Mucosa of rectum (tissue), 2 donors: ENCODE results near the gene SLC23A1.

Experiments used
- H3K27ac ChIP-seq, 2 donors: one replicate each; pipeline ENCODE4 v1.7.0; 2013; ENCODE audit warnings: inconsistent platforms in 2 of 2, low read depth in 2 of 2, low read length in 2 of 2
- H3K27me3 ChIP-seq, 2 donors: one replicate each; pipeline ENCODE4 v1.7.0; 2013; ENCODE audit warnings: low read length in 2 of 2; ENCODE audit not compliant: control insufficient read depth in 2 of 2, insufficient read depth in 2 of 2
- H3K36me3 ChIP-seq, 2 donors: one replicate each; pipeline ENCODE4 v1.7.0; 2013; ENCODE audit warnings: low read length in 2 of 2; ENCODE audit not compliant: control insufficient read depth in 2 of 2, insufficient read depth in 2 of 2
- H3K4me1 ChIP-seq, 2 donors: one replicate each; pipeline ENCODE4 v1.7.0; 2013; ENCODE audit warnings: low read length in 2 of 2, mild to moderate bottlenecking in 1 of 2; ENCODE audit not compliant: control insufficient read depth in 2 of 2, insufficient read depth in 2 of 2
- H3K4me3 ChIP-seq, 2 donors: one replicate each; pipeline ENCODE4 v1.7.0; 2013; ENCODE audit warnings: low read length in 2 of 2
- H3K9ac ChIP-seq, 2 donors: one replicate each; pipeline ENCODE4 v1.7.0; 2013; ENCODE audit warnings: low read length in 2 of 2, low read depth in 1 of 2, mild to moderate bottlenecking in 1 of 2
- H3K9me3 ChIP-seq, 2 donors: one replicate each; pipeline ENCODE4 v1.7.0; 2013; ENCODE audit warnings: low read length in 2 of 2; ENCODE audit not compliant: control insufficient read depth in 2 of 2
- donor health status: healthy.
- donor health status: Normal muscosa, but diverticular disease.

SLC23A1 gene

GRCh38 chr5:139396691-139397090 lies 13.6 kb upstream of the SLC23A1 start:
- peaks cover 14 to 22% of the 10 kb centered on the region in 2 donors for H3K4me1 ChIP-seq
- H3K9ac ChIP-seq = no peak overlapping the region
- H3K9me3 ChIP-seq = no peaks in the 10 kb centered on the region
- peaks cover 0 to 7% of the 10 kb centered on the region in 2 donors for H3K27me3 ChIP-seq
- H3K4me3 ChIP-seq = no peak overlapping the region
- no peak overlapping the region for H3K27ac ChIP-seq
- peaks cover 3 to 7% of the 10 kb centered on the region in 2 donors for H3K36me3 ChIP-seq

- Histone ChIP-seq H3K27ac (no peak overlapping the region), H3K36me3 (peaks cover 3 to 5% of the 10 kb centered on the region in 2 donors), H3K4me3 (no peak overlapping the region), H3K4me1 (peaks cover 19 to 28% of the 10 kb centered on the region in 2 donors), H3K9ac (no peak overlapping the region), H3K27me3 (peaks cover 0 to 7% of the 10 kb centered on the region in 2 donors), H3K9me3 (no peaks in the 10 kb centered on the region)
Measured at GRCh38 chr5:139395844-139396640, 12.9 kb upstream of the SLC23A1 start.

GRCh38 chr5:139394654-139395566 lies 11.8 kb upstream of the SLC23A1 start, which contains the start of gene PROB1:
TSS of gene PROB1 (minus strand) at chr5:139395104. CDS start at chr5:139395081, 23 bp downstream.
- peaks cover 0 to 7% of the 10 kb centered on the region in 2 donors for H3K27me3 ChIP-seq
- peaks cover 30 to 40% of the 10 kb centered on the region in 2 donors for H3K4me1 ChIP-seq
- peaks cover 8 to 9% of the 10 kb centered on the region in 2 donors for H3K36me3 ChIP-seq
- H3K9me3 ChIP-seq = no peaks in the 10 kb centered on the region
- peak within 1 kb of the TSS in 1 of 2 donors; percentile 68 for H3K9ac ChIP-seq
- H3K4me3 ChIP-seq = peak within 1 kb of the TSS; percentile 75 to 76
- no peak within 1 kb of the TSS for H3K27ac ChIP-seq

- H3K4me3 ChIP-seq = peak overlapping the region; percentile 75 to 76
- peaks cover 8 to 10% of the 10 kb centered on the region in 2 donors for H3K36me3 ChIP-seq
- H3K9ac ChIP-seq = peak overlapping the region in 1 of 2 donors; percentile 68
- H3K9me3 ChIP-seq = no peaks in the 10 kb centered on the region
- H3K27me3 ChIP-seq = peaks cover 0 to 7% of the 10 kb centered on the region in 2 donors
- H3K4me1 ChIP-seq = peaks cover 36 to 46% of the 10 kb centered on the region in 2 donors
- no peak overlapping the region for H3K27ac ChIP-seq
Measured at GRCh38 chr5:139394123-139394653, 11.1 kb upstream of the SLC23A1 start.

- Histone ChIP-seq H3K27me3 (peaks cover 0 to 7% of the 10 kb centered on the region in 2 donors), H3K4me3 (peak overlapping the region; percentile 75 to 76), H3K27ac (no peak overlapping the region), H3K4me1 (peaks cover 40 to 51% of the 10 kb centered on the region in 2 donors), H3K9me3 (no peaks in the 10 kb centered on the region), H3K36me3 (peaks cover 8 to 10% of the 10 kb centered on the region in 2 donors), H3K9ac (peak overlapping the region; percentile 35 to 68)
Measured at GRCh38 chr5:139393497-139394122, 10.5 kb upstream of the SLC23A1 start.

GRCh38 chr5:139392678-139393496 lies 9.8 kb upstream of the SLC23A1 start:
- H3K4me3 ChIP-seq = peak overlapping the region; percentile 75 to 76
- H3K4me1 ChIP-seq = peaks cover 46 to 53% of the 10 kb centered on the region in 2 donors
- peak overlapping the region; percentile 35 to 68 for H3K9ac ChIP-seq
- H3K9me3 ChIP-seq = no peaks in the 10 kb centered on the region
- H3K27me3 ChIP-seq = peaks cover 0 to 7% of the 10 kb centered on the region in 2 donors
- peak overlapping the region; percentile 85 to 90 for H3K27ac ChIP-seq
- H3K36me3 ChIP-seq = peaks cover 8 to 10% of the 10 kb centered on the region in 2 donors

- Histone ChIP-seq H3K4me1 (peaks cover 50 to 58% of the 10 kb centered on the region in 2 donors), H3K27me3 (peaks cover 0 to 7% of the 10 kb centered on the region in 2 donors), H3K9ac (peak overlapping the region; percentile 60 to 68), H3K9me3 (no peaks in the 10 kb centered on the region), H3K4me3 (peak overlapping the region; percentile 75 to 76), H3K36me3 (peaks cover 8 to 10% of the 10 kb centered on the region in 2 donors), H3K27ac (peak overlapping the region; percentile 85 to 90)
Measured at GRCh38 chr5:139392324-139392677, 9.2 kb upstream of the SLC23A1 start.

- peaks cover 50 to 58% of the 10 kb centered on the region in 2 donors for H3K4me1 ChIP-seq
- H3K4me3 ChIP-seq = peak overlapping the region; percentile 75 to 76
- peak overlapping the region; percentile 85 to 90 for H3K27ac ChIP-seq
- no peaks in the 10 kb centered on the region for H3K9me3 ChIP-seq
- H3K27me3 ChIP-seq = peaks cover 0 to 7% of the 10 kb centered on the region in 2 donors
- H3K9ac ChIP-seq = peak overlapping the region; percentile 63 to 68
- peaks cover 8 to 10% of the 10 kb centered on the region in 2 donors for H3K36me3 ChIP-seq
Measured at GRCh38 chr5:139391570-139392323, 8.7 kb upstream of the SLC23A1 start.
